Pancreas (tissue), 10 donors: ENCODE measurements around the gene WWC2. TPM values are rescaled to one million over a fixed set of nuclear protein-coding genes. Genes with fewer than 3 reads are reported as not detected.

Source experiments
- ATAC-seq, 4 donors: fragments of 200-7000 bp; cut with Tn5 transposase; one replicate each; pipeline versions ENCODE4 v1.8.0 to v1.9.1; 2020; ENCODE audit warnings: mild to moderate bottlenecking in 4 of 4, moderate library complexity in 4 of 4
- DNase-seq, 6 donors: peaks; one replicate each; pipeline ENCODE4 v3.0.0-alpha.2; 2020
- FAIRE-seq: peaks from 2 replicates; lab custom pipeline; 2012; peaks lifted over from hg19 to GRCh38; lab: Jason Lieb, UNC
- H3K27ac ChIP-seq, 4 donors: fragments of 200-600 bp; sonication (generic); 1 replicate in 3 of 4; 2 replicates in 1 of 4; pipeline versions ENCODE4 v1.5.0 to v1.8.0; 2020
- H3K27me3 ChIP-seq, 4 donors: fragments of 200-600 bp; one replicate each; pipeline ENCODE4 v1.8.0; 2021
- H3K36me3 ChIP-seq, 3 donors: fragments of 200-600 bp; sonication (generic) in 1 of 3; one replicate each; pipeline versions ENCODE4 v1.5.0 to v1.8.0; 2020 to 2021
- H3K4me1 ChIP-seq, 3 donors: fragments of 200-600 bp; one replicate each; pipeline ENCODE4 v1.8.0; 2021
- H3K4me3 ChIP-seq, 4 donors: fragments of 200-600 bp; sonication (generic) in 2 of 4; one replicate each; pipeline versions ENCODE4 v1.5.0 to v1.8.0; 2020 to 2021
- H3K9me3 ChIP-seq, 4 donors: fragments of 200-600 bp; one replicate each; pipeline ENCODE4 v1.8.0; 2021
- CTCF ChIP-seq, 4 donors: fragments of 200-600 bp; sonication (generic) in 3 of 4; IDR thresholded peaks; one replicate each; pipeline versions ENCODE4 v1.5.0 to v1.8.0; 2021; ENCODE audit warnings: antibody characterized with exemption in 4 of 4
- WGBS, 2 donors: extraction: QIAGEN DNeasy Blood & Tissue Kit; methylation state at CpG; one replicate each; pipeline ENCODE4 v1.1.7; 2013; 5-methylcytosine and 5-hydroxymethylcytosine counted together
- intact Hi-C, 3 donors: fragments of 100-400 bp; cut with DNase I; formaldehyde crosslinking; loops; one replicate each; pipeline versions ENCODE4 v1.11.1 to v1.14.2; 2022
- polyA plus RNA-seq, 2 donors: library from polyadenylated mRNA; stranded (reverse); fragments of 200-250 nt; gene quantifications; one replicate each; pipeline ENCODE4 v1.2.3, GENCODE V29; 2013
- total RNA-seq, 6 donors: library from RNA; stranded (reverse); fragmentation: NEBNext Ultra II Directional in 4 of 6; extraction: Animal tissue kit (Norgen Biotek cat#: 25700) in 4 of 6; gene quantifications; one replicate each; pipeline versions ENCODE4 v1.2.1 to v1.2.4, GENCODE V29; 2021 to 2023
- donor health status: healthy with polysubstance abuse.
- donor health status: DM: no; HTN: no; CAD: no; lungs with moderate emphysema.
- donor health status: DM: no; HTN: no; CAD: no.
- donor health status: control.
- donor health status: control.
- donor health status: Bipolar disorder and iron deficiency.
- donor health status: DM: yes; HTN: yes; CAD: no.
- donor health status: DM: no; HTN: no; CAD: no.
- donor health status: DM: no; HTN: no; CAD: no.
- donor health status: DM: yes; HTN: yes; CAD: no.

WWC2 gene
- total and polyA plus RNA-seq, 8 donors, result 4.4 to 27.5 (median 16.9) TPM

GRCh38 chr4:183195534-183195933 lies 96.5 kb downstream of the WWC2 start:
- ATAC-seq, result no peak
- no peaks in the 10 kb centered on the region for H3K27me3 ChIP-seq
- H3K9me3 ChIP-seq, result no peaks in the 10 kb centered on the region
- no peaks in the 10 kb centered on the region for H3K36me3 ChIP-seq
- no peak overlapping the region for H3K4me3 ChIP-seq
- H3K27ac ChIP-seq, result no peak overlapping the region
- no peak for FAIRE-seq
- H3K4me1 ChIP-seq, result peaks cover 0 to 10% (median 7%) of the 10 kb centered on the region in 3 donors
- DNase-seq, result no peak
- TF ChIP-seq CTCF (IDR thresholded peaks at IDR 0.05), result no peak
- WGBS, 2 donors, result 87 to 91% methylated on average over 3 of the region's 3 CpGs
- intact Hi-C loops, result no loop called here

- Histone ChIP-seq H3K27me3 (no peaks in the 10 kb centered on the region), H3K27ac (no peak overlapping the region), H3K9me3 (no peaks in the 10 kb centered on the region), H3K4me1 (peaks cover 0 to 4% (median 4%) of the 10 kb centered on the region in 3 donors), H3K36me3 (no peaks in the 10 kb centered on the region), H3K4me3 (no peak overlapping the region)
- DNase-seq, result no peak
- TF ChIP-seq CTCF (IDR thresholded peaks at IDR 0.05), result no peak
- intact Hi-C loops, result no loop called here
- FAIRE-seq, result no peak
- ATAC-seq, result no peak
- 63 to 65% methylated on average over 3 of the region's 3 CpGs for WGBS, 2 donors
Measured at GRCh38 chr4:183197140-183197539, 98.1 kb downstream of the WWC2 start.

GRCh38 chr4:183200453-183200852 lies 101.4 kb downstream of the WWC2 start:
- peak overlapping the region in 2 of 4 donors; percentile 24 to 30 for H3K27ac ChIP-seq
- DNase-seq (peak; percentile 82 to 93 (median 86)), FAIRE-seq (no peak), ATAC-seq (peak; percentile 94 to 99 (median 98))
- 4 to 8% methylated on average over 4 of the region's 4 CpGs for WGBS, 2 donors
- intact Hi-C loops, result no loop called here
- H3K36me3 ChIP-seq, result no peaks in the 10 kb centered on the region
- H3K9me3 ChIP-seq, result no peaks in the 10 kb centered on the region
- H3K4me3 ChIP-seq, result no peak overlapping the region
- peaks cover 0 to 4% (median 4%) of the 10 kb centered on the region in 3 donors for H3K4me1 ChIP-seq
- TF ChIP-seq CTCF (IDR thresholded peaks at IDR 0.05), result no peak
- no peaks in the 10 kb centered on the region for H3K27me3 ChIP-seq

DNA sequence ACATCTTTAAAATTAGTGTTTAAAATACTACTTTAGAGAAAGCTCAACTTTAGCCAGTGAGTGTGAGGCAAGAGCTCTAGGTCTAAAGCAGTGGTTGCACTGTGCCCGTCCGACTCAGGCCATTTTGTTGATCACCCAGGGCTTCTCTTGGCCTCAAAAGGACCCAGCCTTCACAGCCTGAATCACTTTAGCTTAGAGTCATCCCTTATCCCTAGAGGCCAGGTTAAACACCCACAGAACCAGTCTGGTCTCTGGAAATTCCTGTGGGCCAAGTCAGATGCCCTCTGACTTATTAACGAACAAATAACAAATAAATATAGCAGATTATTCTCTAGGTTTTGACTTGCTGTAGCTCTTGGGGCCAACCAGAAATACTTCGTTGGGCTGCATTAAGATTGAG lies 102.3 kb downstream of the WWC2 start:
- no peak for TF ChIP-seq CTCF (IDR thresholded peaks at IDR 0.05)
- DNase-seq (no peak), FAIRE-seq (no peak), ATAC-seq (peak in 1 of 4 donors; percentile 46)
- no peaks in the 10 kb centered on the region for H3K27me3 ChIP-seq
- H3K36me3 ChIP-seq, result no peaks in the 10 kb centered on the region
- H3K9me3 ChIP-seq, result no peaks in the 10 kb centered on the region
- intact Hi-C loops, result no loop called here
- H3K27ac ChIP-seq, result no peak overlapping the region
- peaks cover 0 to 4% (median 4%) of the 10 kb centered on the region in 3 donors for H3K4me1 ChIP-seq
- 72 to 77% methylated on average over 4 of the region's 4 CpGs for WGBS, 2 donors
- no peak overlapping the region for H3K4me3 ChIP-seq

- H3K9me3 ChIP-seq, result no peaks in the 10 kb centered on the region
- H3K36me3 ChIP-seq, result no peaks in the 10 kb centered on the region
- FAIRE-seq (no peak), DNase-seq (no peak), ATAC-seq (no peak)
- intact Hi-C loops, result no loop called here
- 94 to 95% methylated on average over 2 of the region's 2 CpGs for WGBS, 2 donors
- H3K4me3 ChIP-seq, result no peak overlapping the region
- H3K27me3 ChIP-seq, result no peaks in the 10 kb centered on the region
- H3K27ac ChIP-seq, result no peak overlapping the region
- H3K4me1 ChIP-seq, result peaks cover 0 to 4% (median 4%) of the 10 kb centered on the region in 3 donors
- no peak for TF ChIP-seq CTCF (IDR thresholded peaks at IDR 0.05)
Measured at GRCh38 chr4:183202523-183202922, 103.5 kb downstream of the WWC2 start.
